Mammary epithelial cell (primary cell): ENCODE data around the gene SRSF2.

Source experiments
- CTCF ChIP-seq, 2 donors: IDR thresholded peaks in 1 of 2; conservative IDR thresholded peaks in 1 of 2; 2 replicates each; pipeline ENCODE4 v1.5.1; 2011 to 2012; ENCODE audit warnings: inconsistent platforms in 2 of 2, low read length in 2 of 2, mild to moderate bottlenecking in 2 of 2, control low read depth in 1 of 2, low read depth in 1 of 2; ENCODE audit not compliant: insufficient read depth in 1 of 2; ENCODE audit errors: extremely low read depth in 1 of 2
- EZH2 ChIP-seq: IDR thresholded peaks from 2 replicates; pipeline ENCODE4 v1.6.1; 2012; ENCODE audit warnings: low read length, inconsistent platforms, borderline replicate concordance

GRCh38 chr17:76714336-76714735, 22.8 kb downstream of the SRSF2 start:
- TF ChIP-seq CTCF (conservative IDR thresholded peaks at IDR 0.05 in 1 of 2, IDR thresholded peaks at IDR 0.05 in 1 of 2; ENCODE audit: extremely low read depth in 1 of 2, insufficient read depth in 1 of 2, low read depth in 1 of 2, low read length in 2 of 2) (no peak), EZH2 (no peak)
